GM18508 (cell line): ENCODE measurements around the gene RECK.
"Not testable (repeated sequence)": the region's sequence is repeated elsewhere in the genome, so short reads cannot be mapped to it uniquely, and the experiment has no call there.

Experiments used
- ATAC-seq: cut with Tn5 transposase; IDR thresholded peaks from one replicate; pipeline ENCODE4 v1.9.1; 2021; ENCODE audit warnings: moderate number of reproducible peaks; ENCODE audit not compliant: insufficient read depth, unreplicated experiment

The RECK gene

GRCh38 chr9:36152741-36153438 is 116.2 kb downstream of the RECK start:
- no peak for ATAC-seq

GRCh38 chr9:36153746-36154145 is 117.0 kb downstream of the RECK start:
- ATAC-seq = no peak

GRCh38 chr9:36154331-36154952 is 117.7 kb downstream of the RECK start:
- ATAC-seq = no peak

- ATAC-seq = no peak
Measured at GRCh38 chr9:36156116-36156515, 119.4 kb downstream of the RECK start.

- ATAC-seq = no peak
Measured at GRCh38 chr9:36158122-36158521, 121.4 kb downstream of the RECK start.

GRCh38 chr9:36158917-36159316 is 122.2 kb downstream of the RECK start:
- no peak for ATAC-seq

GRCh38 chr9:36159509-36159908 is 122.8 kb downstream of the RECK start:
- ATAC-seq = not testable (repeated sequence)

DNA sequence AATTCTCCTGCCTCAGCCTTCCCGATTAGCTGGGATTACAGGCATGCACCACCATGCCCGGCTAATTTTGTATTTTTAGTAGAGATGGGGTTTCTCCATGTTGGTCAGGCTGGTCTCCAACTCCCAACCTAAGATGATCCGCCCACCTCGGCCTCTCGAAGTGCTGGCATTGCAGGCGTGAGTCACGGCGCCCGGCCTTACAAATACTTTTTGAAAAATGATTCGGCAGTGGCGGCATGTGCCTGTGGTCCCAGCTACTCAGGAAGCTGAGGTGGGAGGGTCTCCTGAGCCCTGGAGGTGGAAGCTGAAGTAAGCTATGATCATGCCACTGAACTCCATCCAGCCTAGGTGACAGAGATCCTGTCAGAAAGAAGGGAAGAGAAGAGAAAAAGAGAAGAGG is 123.4 kb downstream of the RECK start:
- ATAC-seq = not testable (repeated sequence)

GRCh38 chr9:36161187-36161586 is 124.5 kb downstream of the RECK start:
- ATAC-seq = no peak

- no peak for ATAC-seq
Measured at GRCh38 chr9:36162211-36162738, 125.6 kb downstream of the RECK start.

DNA sequence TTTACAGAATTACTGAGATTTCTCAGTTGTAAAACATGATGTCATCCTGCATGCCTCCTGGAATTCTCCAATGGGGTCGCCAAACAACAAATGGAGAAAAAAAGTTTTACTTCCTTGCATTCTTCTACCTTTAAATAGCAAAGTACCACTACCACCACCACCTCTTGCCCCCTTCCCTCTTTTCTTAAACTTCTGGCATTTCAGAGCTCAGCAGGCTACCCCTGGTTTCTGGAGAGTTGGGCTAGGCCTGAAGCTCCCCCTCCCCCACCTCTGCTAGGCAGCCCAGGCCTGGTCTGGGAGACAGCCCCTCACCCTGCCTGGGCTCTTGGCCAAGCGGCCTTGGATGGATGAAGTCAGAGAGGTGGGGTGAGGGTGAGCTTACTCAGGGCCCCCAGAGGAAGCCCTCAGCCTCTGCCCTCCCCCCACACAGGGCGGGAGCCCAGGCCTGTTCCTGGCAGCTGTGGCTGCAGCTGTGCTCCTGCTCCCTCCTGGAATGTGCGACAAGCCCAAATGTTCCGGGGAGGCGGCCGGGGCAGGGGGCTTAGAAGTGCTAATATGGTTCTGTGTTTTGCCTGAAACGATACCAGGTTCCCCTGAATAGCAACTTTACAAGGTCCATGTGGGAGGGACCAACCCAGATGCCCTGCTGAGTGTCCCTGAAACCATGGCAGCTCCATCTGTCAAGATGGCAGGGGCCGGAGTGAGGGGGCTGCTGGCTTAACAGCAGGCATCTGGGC is 126.5 kb downstream of the RECK start:
- no peak for ATAC-seq

GRCh38 chr9:36163786-36164170 is 127.1 kb downstream of the RECK start:
- no peak for ATAC-seq

DNA sequence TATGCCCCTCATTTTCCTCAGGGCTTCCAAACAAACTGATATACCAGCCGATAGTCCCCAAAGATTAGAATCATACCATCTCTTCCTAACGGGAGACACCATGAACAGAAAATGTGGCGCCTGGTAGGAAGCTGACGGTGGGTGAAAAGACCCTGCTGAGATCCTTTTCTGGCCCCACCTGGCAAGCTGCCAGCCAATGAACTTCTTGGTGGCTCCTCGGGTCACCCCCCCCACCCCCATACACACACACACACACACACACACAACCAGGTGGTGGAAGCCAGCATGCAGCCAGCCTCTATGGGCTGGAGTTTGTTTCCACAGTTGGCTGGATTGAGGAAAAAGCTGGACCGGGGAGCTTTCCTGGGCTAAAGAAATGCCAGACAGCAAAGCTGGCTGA is 127.7 kb downstream of the RECK start:
- no peak for ATAC-seq

DNA sequence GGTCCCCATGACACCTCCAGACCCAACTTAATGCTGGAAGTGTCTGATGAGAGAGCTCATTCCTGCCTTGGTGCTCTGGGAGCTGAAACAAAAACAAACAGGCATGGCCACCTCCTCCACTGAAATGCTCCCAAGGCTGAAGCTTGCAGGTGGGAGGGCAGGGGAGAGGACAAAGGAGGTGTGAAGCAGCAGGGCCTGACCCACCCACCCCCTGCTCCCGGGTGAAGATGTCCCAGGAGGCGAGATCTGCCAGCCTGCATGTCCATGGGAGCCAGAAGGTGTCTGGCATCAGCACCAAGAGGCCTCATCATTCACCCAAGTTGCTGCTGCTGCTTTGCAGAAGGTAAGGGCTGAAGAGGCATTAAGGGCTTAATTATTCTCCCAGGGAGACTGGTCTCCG is 128.3 kb downstream of the RECK start:
- ATAC-seq = no peak

GRCh38 chr9:36165826-36166167 is 129.1 kb downstream of the RECK start:
- no peak for ATAC-seq

DNA sequence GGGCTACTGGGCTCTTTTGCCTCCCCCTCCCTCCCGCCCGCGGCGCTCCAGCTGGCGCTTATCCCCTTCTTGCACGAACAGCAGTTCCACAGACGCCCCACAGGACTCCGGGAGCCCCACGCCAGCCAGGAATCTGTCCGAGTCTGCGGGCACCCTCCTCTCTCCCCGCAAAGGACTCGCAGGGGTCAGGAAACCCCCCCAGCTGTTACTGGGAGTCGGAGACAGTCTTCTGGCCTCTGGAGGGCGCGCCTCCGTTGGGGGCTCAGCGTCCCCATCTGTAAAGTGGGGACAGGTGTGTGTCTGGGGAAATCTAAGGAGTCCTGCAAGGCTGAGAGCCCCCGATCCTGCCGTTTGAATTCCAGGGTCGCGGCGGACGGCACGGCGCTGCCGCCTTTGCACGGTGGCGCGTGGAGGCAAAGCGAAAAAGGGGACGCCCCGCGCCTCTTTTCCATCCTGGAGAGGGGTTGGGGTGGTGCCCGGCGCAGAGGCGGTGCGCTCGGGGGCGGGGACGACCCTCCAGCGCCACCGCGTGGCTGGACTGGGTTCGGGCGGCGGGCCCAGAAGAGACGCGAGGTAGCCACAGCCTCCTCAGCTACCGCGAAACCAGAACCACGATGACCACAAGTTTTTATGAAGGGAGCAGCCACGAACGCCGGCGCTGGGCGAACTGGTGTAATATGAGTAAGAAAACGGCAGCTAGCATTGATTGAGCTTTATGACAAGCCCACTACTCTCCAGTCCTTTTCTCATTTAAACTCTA is 129.6 kb downstream of the RECK start:
- ATAC-seq = no peak

DNA sequence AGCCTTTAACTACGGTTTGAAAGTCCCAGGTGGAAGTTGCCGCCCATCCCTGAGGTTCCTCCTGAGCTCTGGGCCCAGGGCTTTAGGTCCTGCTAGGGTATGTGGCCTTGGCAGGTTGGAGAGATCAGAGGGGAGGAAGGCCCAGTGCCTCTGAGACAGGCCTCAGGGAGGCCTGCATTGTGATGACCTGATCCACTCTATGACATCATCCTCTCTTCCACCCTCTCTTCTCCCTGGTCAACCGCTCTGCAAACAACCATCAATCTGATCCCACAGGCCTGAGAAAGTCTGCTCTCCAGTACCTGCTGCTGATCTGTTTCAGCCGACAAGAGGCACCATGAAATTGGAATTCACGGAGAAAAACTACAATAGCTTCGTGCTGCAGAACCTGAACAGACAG is 132.5 kb downstream of the RECK start, which contains the start of gene CCIN:
CCIN (plus strand) TSS at position 223 of the 400 bp plus-strand sequence; CDS start at position 338, 115 bp downstream.
- no peak for ATAC-seq

DNA sequence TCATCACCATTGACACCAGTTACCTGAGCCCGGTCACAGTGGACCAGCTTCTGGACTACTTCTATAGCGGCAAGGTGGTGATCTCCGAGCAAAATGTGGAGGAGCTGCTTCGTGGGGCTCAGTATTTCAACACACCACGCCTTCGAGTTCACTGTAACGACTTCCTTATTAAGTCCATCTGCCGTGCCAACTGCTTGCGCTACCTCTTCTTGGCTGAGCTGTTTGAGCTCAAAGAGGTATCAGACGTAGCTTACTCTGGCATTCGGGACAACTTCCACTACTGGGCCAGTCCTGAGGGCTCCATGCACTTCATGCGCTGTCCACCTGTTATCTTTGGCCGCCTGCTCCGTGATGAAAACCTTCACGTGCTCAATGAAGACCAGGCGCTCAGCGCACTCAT is 133.0 kb downstream of the RECK start:
- no peak for ATAC-seq

- ATAC-seq = no peak
Measured at GRCh38 chr9:36170531-36170930, 133.8 kb downstream of the RECK start.

GRCh38 chr9:36173861-36174260 is 137.1 kb downstream of the RECK start:
- no peak for ATAC-seq
